SK-N-SH (cell line): ENCODE measurements around the gene TGM2. TPM values are rescaled to one million over a fixed set of nuclear protein-coding genes. Genes with fewer than 3 reads are reported as not detected.

Source experiments
- CTCF ChIA-PET: fragments of 300-600, 350-600 bp; formaldehyde crosslinking; extraction: SDS; loops from one replicate; lab custom pipeline; 2021; lab: Yijun Ruan, JAX
- POLR2A ChIA-PET: fragments of 350-600 bp; sonication (Branson Sonifier 250); formaldehyde crosslinking; extraction: SDS; loops from one replicate; lab custom pipeline; 2020; ENCODE audit warnings: antibody characterized with exemption, inconsistent platforms; lab: Yijun Ruan, JAX
- DNase-seq: peaks from one replicate; pipeline ENCODE4 v3.0.0; 2012
- H2AFZ ChIP-seq: fragments of 200-600 bp; sonication (generic); 2 replicates; pipeline ENCODE4 v1.8.1; 2016; ENCODE audit warnings: antibody characterized with exemption, mild to moderate bottlenecking, low read depth
- H3F3A ChIP-seq: fragments of 200-600 bp; sonication (generic); replicated peaks from 2 replicates; pipeline ENCODE3; 2016; ENCODE audit warnings: antibody characterized with exemption, mild to moderate bottlenecking; ENCODE audit not compliant: insufficient read depth
- H3K27ac ChIP-seq, 2 experiments: fragments of 200-500 bp in 1 of 2; fragments of 200-600 bp in 1 of 2; sonication (Bioruptor generic) in 1 of 2; sonication (generic), shearing (Covaris generic) in 1 of 2; 2 replicates each; pipeline versions ENCODE4 v1.5.1 to v1.6.1; 2014 to 2016; ENCODE audit warnings: low read depth in 2 of 2, inconsistent platforms in 1 of 2, low read length in 1 of 2, mild to moderate bottlenecking in 1 of 2, mixed read lengths in 1 of 2
- H3K27me3 ChIP-seq: fragments of 200-600 bp; sonication (generic), shearing (Covaris generic); 2 replicates; pipeline ENCODE4 v1.6.1; 2016; ENCODE audit warnings: mixed run types; ENCODE audit not compliant: insufficient read depth
- H3K36me3 ChIP-seq, 2 experiments: fragments of 200-500 bp in 1 of 2; fragments of 200-600 bp in 1 of 2; sonication (Bioruptor generic) in 1 of 2; sonication (generic) in 1 of 2; replicated peaks in 1 of 2; 2 replicates each; pipeline versions ENCODE3 to v1.5.1; 2014 to 2016; ENCODE audit warnings: low read length in 1 of 2, mild to moderate bottlenecking in 1 of 2; ENCODE audit not compliant: insufficient read depth in 2 of 2, control insufficient read depth in 1 of 2
- H3K4me1 ChIP-seq, 2 experiments: fragments of 200-500 bp in 1 of 2; fragments of 200-600 bp in 1 of 2; sonication (Bioruptor generic) in 1 of 2; sonication (generic), shearing (Covaris generic) in 1 of 2; 2 replicates each; pipeline versions ENCODE4 v1.5.1 to v1.6.1; 2014 to 2016; ENCODE audit warnings: low read depth in 1 of 2, low read length in 1 of 2, mixed run types in 1 of 2; ENCODE audit not compliant: insufficient read depth in 2 of 2, control insufficient read depth in 1 of 2
- H3K4me2 ChIP-seq: fragments of 200-600 bp; sonication (generic), shearing (Covaris generic); 2 replicates; pipeline ENCODE4 v1.6.1; 2017; ENCODE audit warnings: mixed run types
- H3K4me3 ChIP-seq, 2 experiments: fragments of 200-500 bp in 1 of 2; fragments of 200-600 bp in 1 of 2; sonication (Bioruptor generic) in 1 of 2; sonication (generic), shearing (Covaris generic) in 1 of 2; 2 replicates each; pipeline versions ENCODE4 v1.5.1 to v1.8.1; 2014 to 2016; ENCODE audit warnings: low read depth in 2 of 2, inconsistent platforms in 1 of 2, low read length in 1 of 2, mild to moderate bottlenecking in 1 of 2, mixed read lengths in 1 of 2, moderate library complexity in 1 of 2
- H3K79me2 ChIP-seq: fragments of 200-600 bp; sonication (generic); 2 replicates; pipeline ENCODE4 v1.8.1; 2017; ENCODE audit warnings: mild to moderate bottlenecking; ENCODE audit not compliant: insufficient read depth
- H3K9ac ChIP-seq: fragments of 200-600 bp; sonication (generic); 2 replicates; pipeline ENCODE4 v1.6.1; 2017; ENCODE audit warnings: mixed run types
- H3K9me2 ChIP-seq: fragments of 200-600 bp; sonication (generic); 2 replicates; pipeline ENCODE4 v1.6.1; 2017; ENCODE audit warnings: mixed run types
- H3K9me3 ChIP-seq: fragments of 200-600 bp; sonication (generic); 2 replicates; pipeline ENCODE4 v1.6.1; 2017; ENCODE audit warnings: mixed run types, mild to moderate bottlenecking, moderate library complexity
- H4K20me1 ChIP-seq: fragments of 200-600 bp; sonication (generic); 2 replicates; pipeline ENCODE4 v1.6.1; 2017; ENCODE audit warnings: mild to moderate bottlenecking, mixed run types; ENCODE audit not compliant: insufficient read depth
- CHD2 ChIP-seq: fragments of 150-350 bp; IDR thresholded peaks from 2 replicates; pipeline ENCODE4 v1.6.1; 2018; ENCODE audit warnings: low read length; ENCODE audit not compliant: partially characterized antibody
- ELF1 ChIP-seq: IDR thresholded peaks from 2 replicates; pipeline ENCODE4 v1.4.0; 2012
- EZH2phosphoT487 ChIP-seq: fragments of 200-600 bp; sonication (generic); IDR thresholded peaks from 2 replicates; pipeline ENCODE4 v1.6.1; 2017; ENCODE audit warnings: low read depth, mixed run types, mild to moderate bottlenecking, antibody characterized with exemption, moderate library complexity, borderline replicate concordance
- FOSL2 ChIP-seq: IDR thresholded peaks from 2 replicates; pipeline ENCODE4 v1.4.0; 2012; ENCODE audit warnings: low read depth, mild to moderate bottlenecking, moderate library complexity, borderline replicate concordance
- FOXJ3 ChIP-seq: sonication (generic); formaldehyde crosslinking; IDR thresholded peaks from 2 replicates; pipeline ENCODE4 v1.5.1; 2020; ENCODE audit warnings: mild to moderate bottlenecking, missing genetic modification reagents
- FOXM1 ChIP-seq: IDR thresholded peaks from 2 replicates; pipeline ENCODE4 v1.4.0; 2012; ENCODE audit warnings: low read depth, mild to moderate bottlenecking
- GABPA ChIP-seq: IDR thresholded peaks from 2 replicates; pipeline ENCODE4 v1.4.0; 2012; ENCODE audit warnings: low read depth, mild to moderate bottlenecking
- GATA2 ChIP-seq: sonication (generic); formaldehyde crosslinking; IDR thresholded peaks from 2 replicates; pipeline ENCODE4 v1.5.0; 2020; ENCODE audit warnings: mild to moderate bottlenecking, missing genetic modification reagents
- IRF3 ChIP-seq: fragments of 150-350 bp; IDR thresholded peaks from 2 replicates; pipeline ENCODE4 v1.6.1; 2016; ENCODE audit warnings: mild to moderate bottlenecking, low read depth, low read length
- JUND ChIP-seq: IDR thresholded peaks from 2 replicates; pipeline ENCODE4 v1.4.0; 2012
- MEF2A ChIP-seq: IDR thresholded peaks from 2 replicates; pipeline ENCODE4 v1.4.0; 2012; ENCODE audit warnings: low read depth, borderline replicate concordance
- MXI1 ChIP-seq: IDR thresholded peaks from 2 replicates; pipeline ENCODE4 v1.6.1; 2012; ENCODE audit warnings: mild to moderate bottlenecking, low read depth, low read length, improper control_type of control experiment
- NRF1 ChIP-seq: IDR thresholded peaks from 2 replicates; pipeline ENCODE4 v1.6.1; 2012; ENCODE audit warnings: low read depth, mild to moderate bottlenecking, low read length
- RCOR1 ChIP-seq: fragments of 150-350 bp; IDR thresholded peaks from 2 replicates; pipeline ENCODE4 v1.6.1; 2017; ENCODE audit warnings: antibody characterized with exemption, low read length
- RFX5 ChIP-seq: IDR thresholded peaks from 2 replicates; pipeline ENCODE4 v1.6.1; 2012; ENCODE audit warnings: mild to moderate bottlenecking, improper control_type of control experiment, low read length
- SMC3 ChIP-seq: IDR thresholded peaks from 2 replicates; pipeline ENCODE4 v1.6.1; 2012; ENCODE audit warnings: low read depth, low read length, improper control_type of control experiment
- TCF12 ChIP-seq: IDR thresholded peaks from 2 replicates; pipeline ENCODE4 v1.4.0; 2012
- WGBS: methylation state at CpG from one replicate; pipeline ENCODE4 v1.1.6; 2017; ENCODE audit warnings: low lambda C conversion rate; 5-methylcytosine and 5-hydroxymethylcytosine counted together
- polyA plus RNA-seq, 3 experiments: library from polyadenylated mRNA; depleted of rRNA; stranded (reverse); fragments of >200 nt; gene quantifications; 2 replicates each; pipeline ENCODE4 v1.2.3, GENCODE V29; 2012
- TF ChIP-seq, protein P1 (sequence below): IDR thresholded peaks from 2 replicates; pipeline ENCODE4; 2012
- TF ChIP-seq, protein P2 (sequence below): IDR thresholded peaks from 2 replicates; pipeline ENCODE4 v1.4.0; 2012; ENCODE audit warnings: low read depth
- TF ChIP-seq, protein P3 (sequence below): IDR thresholded peaks from 2 replicates; pipeline ENCODE4 v1.4.0; 2012; ENCODE audit warnings: low read depth, borderline replicate concordance
- TF ChIP-seq, protein P4 (sequence below): fragments of 150-350 bp; IDR thresholded peaks from 2 replicates; pipeline ENCODE4 v1.6.1; 2017; ENCODE audit warnings: antibody characterized with exemption, low read length, low read depth, borderline replicate concordance

Gene TGM2
- polyA plus RNA-seq, 1 of the 3 experiments (the other 2 are of a cell fraction): 676 TPM

GRCh38 chr20:38144598-38144973, 20.5 kb downstream of the TGM2 start:
- H3F3A ChIP-seq: peaks cover 72% of the 10 kb centered on the region
- H3K36me3 ChIP-seq: peaks cover 46 to 59% of the 10 kb centered on the region in 2 experiments
- H3K4me3 ChIP-seq: no peak overlapping the region
- H3K9me2 ChIP-seq: no peaks in the 10 kb centered on the region
- H4K20me1 ChIP-seq: no peaks in the 10 kb centered on the region
- POLR2A ChIA-PET: no interaction called here
- peak overlapping the region; percentile 79 for H3K9ac ChIP-seq
- DNase-seq: no peak
- peak overlapping the region; percentile 36; the same call in 1 of the 2 replicates for H2AFZ ChIP-seq
- CTCF ChIA-PET: interaction anchor here (0.8 to 2.5 kb wide), 6 partner anchors 10 to 87 kb away, joined by 3 to 15 read pairs (median 4); no protein-coding TSS in a partner anchor
- WGBS: 86% methylated on average over 5 of the region's 5 CpGs
- peaks cover 18 to 37% of the 10 kb centered on the region in 2 experiments for H3K4me1 ChIP-seq
- TF ChIP-seq, protein P1, sequence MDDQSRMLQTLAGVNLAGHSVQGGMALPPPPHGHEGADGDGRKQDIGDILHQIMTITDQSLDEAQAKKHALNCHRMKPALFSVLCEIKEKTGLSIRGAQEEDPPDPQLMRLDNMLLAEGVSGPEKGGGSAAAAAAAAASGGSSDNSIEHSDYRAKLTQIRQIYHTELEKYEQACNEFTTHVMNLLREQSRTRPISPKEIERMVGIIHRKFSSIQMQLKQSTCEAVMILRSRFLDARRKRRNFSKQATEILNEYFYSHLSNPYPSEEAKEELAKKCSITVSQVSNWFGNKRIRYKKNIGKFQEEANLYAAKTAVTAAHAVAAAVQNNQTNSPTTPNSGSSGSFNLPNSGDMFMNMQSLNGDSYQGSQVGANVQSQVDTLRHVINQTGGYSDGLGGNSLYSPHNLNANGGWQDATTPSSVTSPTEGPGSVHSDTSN: no peak
- TF ChIP-seq CHD2 (no peak), GATA2 (CRISPR knock-in tag) (no peak), TCF12 (no peak), FOXJ3 (CRISPR knock-in tag) (no peak), JUND (no peak)
- TF ChIP-seq, protein P2, sequence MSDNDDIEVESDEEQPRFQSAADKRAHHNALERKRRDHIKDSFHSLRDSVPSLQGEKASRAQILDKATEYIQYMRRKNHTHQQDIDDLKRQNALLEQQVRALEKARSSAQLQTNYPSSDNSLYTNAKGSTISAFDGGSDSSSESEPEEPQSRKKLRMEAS: no peak
- TF ChIP-seq, all 33 proteins: peak for 0
- Histone ChIP-seq H3K79me2 (no peaks in the 10 kb centered on the region), H3K27me3 (no peaks in the 10 kb centered on the region), H3K4me2 (peak overlapping the region; percentile 53), H3K27ac (peak overlapping the region; percentile 66 to 98; a peak in 3 of 4 replicates), H3K9me3 (no peaks in the 10 kb centered on the region)

GRCh38 chr20:38143646-38144554, 21.2 kb downstream of the TGM2 start:
- peak overlapping the region; percentile 66 to 98 for H3K27ac ChIP-seq
- no peaks in the 10 kb centered on the region for H3K27me3 ChIP-seq
- ChIA-PET POLR2A (no interaction called here), CTCF (interaction anchor here (0.8 to 2.5 kb wide), 8 partner anchors 10 to 86 kb away, joined by 3 to 15 read pairs (median 4); partner anchors contain the start of gene TGM2)
- no peaks in the 10 kb centered on the region for H3K9me2 ChIP-seq
- WGBS: 23% methylated on average over 13 of the region's 16 CpGs
- no peaks in the 10 kb centered on the region for H3K9me3 ChIP-seq
- H3F3A ChIP-seq: peaks cover 77% of the 10 kb centered on the region
- no peaks in the 10 kb centered on the region for H4K20me1 ChIP-seq
- peak; percentile 46 for DNase-seq
- peak overlapping the region; percentile 65; the same call in 1 of the 2 replicates for H3K4me2 ChIP-seq
- H2AFZ ChIP-seq: peak overlapping the region; percentile 36
- no peak overlapping the region for H3K4me3 ChIP-seq
- H3K36me3 ChIP-seq: peaks cover 48 to 64% of the 10 kb centered on the region in 2 experiments
- H3K9ac ChIP-seq: peak overlapping the region; percentile 79
- H3K4me1 ChIP-seq: peaks cover 18 to 43% of the 10 kb centered on the region in 2 experiments
- no peaks in the 10 kb centered on the region for H3K79me2 ChIP-seq
- TF ChIP-seq NRF1: no peak
- TF ChIP-seq RFX5: no peak
- TF ChIP-seq MEF2A: peak; percentile 96
- TF ChIP-seq, protein P3, sequence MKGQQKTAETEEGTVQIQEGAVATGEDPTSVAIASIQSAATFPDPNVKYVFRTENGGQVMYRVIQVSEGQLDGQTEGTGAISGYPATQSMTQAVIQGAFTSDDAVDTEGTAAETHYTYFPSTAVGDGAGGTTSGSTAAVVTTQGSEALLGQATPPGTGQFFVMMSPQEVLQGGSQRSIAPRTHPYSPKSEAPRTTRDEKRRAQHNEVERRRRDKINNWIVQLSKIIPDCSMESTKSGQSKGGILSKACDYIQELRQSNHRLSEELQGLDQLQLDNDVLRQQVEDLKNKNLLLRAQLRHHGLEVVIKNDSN: no peak
- no peak for TF ChIP-seq GATA2 (CRISPR knock-in tag)
- no peak for TF ChIP-seq FOXJ3 (CRISPR knock-in tag)
- no peak for TF ChIP-seq CHD2
- no peak for TF ChIP-seq MXI1
- TF ChIP-seq SMC3: no peak
- TF ChIP-seq ELF1: peak; percentile 52; the same call in 1 of the 2 replicates
- no peak for TF ChIP-seq GABPA
- TF ChIP-seq, protein P4, sequence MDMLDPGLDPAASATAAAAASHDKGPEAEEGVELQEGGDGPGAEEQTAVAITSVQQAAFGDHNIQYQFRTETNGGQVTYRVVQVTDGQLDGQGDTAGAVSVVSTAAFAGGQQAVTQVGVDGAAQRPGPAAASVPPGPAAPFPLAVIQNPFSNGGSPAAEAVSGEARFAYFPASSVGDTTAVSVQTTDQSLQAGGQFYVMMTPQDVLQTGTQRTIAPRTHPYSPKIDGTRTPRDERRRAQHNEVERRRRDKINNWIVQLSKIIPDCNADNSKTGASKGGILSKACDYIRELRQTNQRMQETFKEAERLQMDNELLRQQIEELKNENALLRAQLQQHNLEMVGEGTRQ: no peak
- TF ChIP-seq FOSL2: peak; percentile 81
- TF ChIP-seq TCF12: peak; percentile 78
- TF ChIP-seq, protein P2: peak; percentile 84
- TF ChIP-seq IRF3: no peak
- no peak for TF ChIP-seq RCOR1
- TF ChIP-seq FOXM1: no peak
- no peak for TF ChIP-seq EZH2phosphoT487
- TF ChIP-seq JUND: peak; percentile 54; the same call in 1 of the 2 replicates
